Measurements from ENCODE around the gene TIMP2.
"Not testable (repeated sequence)": the region's sequence is repeated elsewhere in the genome, so short reads cannot be mapped to it uniquely, and the experiment has no call there.

The TIMP2 gene

GRCh38 chr17:78925234-78925633 is at the start of gene TIMP2:
Gene TIMP2, minus strand, starts transcription at chr17:78925387. Its CDS starts 299 bp downstream, at chr17:78925088.
- peak; percentile 56 for DNase-seq (ENCODE audit: low read depth)

- DNase-seq (ENCODE audit: low read depth) = no peak
These were observed 48.8 kb upstream of the TIMP2 start for GRCh38 chr17:78973792-78974520.

- DNase-seq (ENCODE audit: low read depth) = no peak
These were observed 48.0 kb upstream of the TIMP2 start for GRCh38 chr17:78973196-78973595.

- no peak for DNase-seq (ENCODE audit: low read depth)
These were observed 47.4 kb upstream of the TIMP2 start for GRCh38 chr17:78972507-78973105.

GRCh38 chr17:78971756-78972506 is 46.7 kb upstream of the TIMP2 start:
- DNase-seq (ENCODE audit: low read depth) = no peak

- DNase-seq (ENCODE audit: low read depth) = peak; percentile 59
These were observed 45.9 kb upstream of the TIMP2 start for GRCh38 chr17:78970834-78971755.

- no peak for DNase-seq (ENCODE audit: low read depth)
These were observed 44.7 kb upstream of the TIMP2 start for GRCh38 chr17:78969865-78970264.

- no peak for DNase-seq (ENCODE audit: low read depth)
These were observed 42.7 kb upstream of the TIMP2 start for GRCh38 chr17:78967782-78968362.

GRCh38 chr17:78966910-78967600 is 41.9 kb upstream of the TIMP2 start:
- DNase-seq (ENCODE audit: low read depth) = no peak

GRCh38 chr17:78966123-78966813 is 41.1 kb upstream of the TIMP2 start:
- DNase-seq (ENCODE audit: low read depth) = no peak

GRCh38 chr17:78965491-78965924 is 40.3 kb upstream of the TIMP2 start:
- DNase-seq (ENCODE audit: low read depth) = no peak

- no peak for DNase-seq (ENCODE audit: low read depth)
These were observed 38.2 kb upstream of the TIMP2 start for GRCh38 chr17:78963378-78963777.

GRCh38 chr17:78962984-78963348 is 37.8 kb upstream of the TIMP2 start:
- DNase-seq (ENCODE audit: low read depth) = not testable (repeated sequence)

GRCh38 chr17:78962345-78962983 is 37.3 kb upstream of the TIMP2 start:
- no peak for DNase-seq (ENCODE audit: low read depth)

GRCh38 chr17:78961571-78961970 is 36.4 kb upstream of the TIMP2 start:
- DNase-seq (ENCODE audit: low read depth) = no peak

GRCh38 chr17:78960928-78961327 is 35.7 kb upstream of the TIMP2 start:
- no peak for DNase-seq (ENCODE audit: low read depth)

GRCh38 chr17:78959803-78960202 is 34.6 kb upstream of the TIMP2 start:
- DNase-seq (ENCODE audit: low read depth) = no peak

- no peak for DNase-seq (ENCODE audit: low read depth)
These were observed 33.5 kb upstream of the TIMP2 start for GRCh38 chr17:78958641-78959127.

GRCh38 chr17:78957128-78957527 is 31.9 kb upstream of the TIMP2 start:
- no peak for DNase-seq (ENCODE audit: low read depth)

- DNase-seq (ENCODE audit: low read depth) = no peak
These were observed 31.1 kb upstream of the TIMP2 start for GRCh38 chr17:78956254-78956653.
